Heart right ventricle (tissue), 16 donors: ENCODE measurements around the gene WNT7B. TPM values are rescaled to one million over a fixed set of nuclear protein-coding genes. Genes with fewer than 3 reads are reported as not detected.
A peak's percentile ranks its signal among the peaks of the same experiment; 100 is the strongest.

ENCODE experiments used
- ATAC-seq, 8 donors: fragments of 200-7000 bp; cut with Tn5 transposase; one replicate each; pipeline ENCODE4 v1.9.1; 2020; ENCODE audit warnings: mild to moderate bottlenecking in 8 of 8, moderate library complexity in 8 of 8, moderate number of reproducible peaks in 1 of 8
- DNase-seq, 2 donors: peaks; one replicate each; pipeline ENCODE4 v3.0.0-alpha.2; 2020
- H3K27ac ChIP-seq, 10 donors: fragments of 200-600 bp; sonication (generic) in 2 of 10; one replicate each; pipeline versions ENCODE4 v1.5.0 to v1.8.0; 2020 to 2022; ENCODE audit warnings: mild to moderate bottlenecking in 3 of 10
- H3K27me3 ChIP-seq, 7 donors: fragments of 200-600 bp; one replicate each; pipeline ENCODE4 v1.8.0; 2021 to 2022; ENCODE audit warnings: mild to moderate bottlenecking in 2 of 7
- H3K36me3 ChIP-seq, 9 donors: fragments of 200-600 bp; sonication (generic) in 1 of 9; one replicate each; pipeline versions ENCODE4 v1.5.0 to v1.8.0; 2020 to 2022; ENCODE audit warnings: mild to moderate bottlenecking in 2 of 9
- H3K4me1 ChIP-seq, 9 donors: fragments of 200-600 bp; sonication (generic) in 1 of 9; one replicate each; pipeline versions ENCODE4 v1.5.0 to v1.8.0; 2020 to 2022; ENCODE audit warnings: mild to moderate bottlenecking in 4 of 9
- H3K4me3 ChIP-seq, 10 donors: fragments of 200-600 bp; sonication (generic) in 2 of 10; one replicate each; pipeline versions ENCODE4 v1.5.0 to v1.8.0; 2020 to 2022; ENCODE audit warnings: mild to moderate bottlenecking in 7 of 10, moderate library complexity in 2 of 10
- H3K9me3 ChIP-seq, 11 donors: fragments of 200-600 bp in 10 of 11; sonication (generic) in 2 of 11; one replicate each; pipeline versions ENCODE4 v1.5.0 to v1.8.0; 2013 to 2022; ENCODE audit warnings: mild to moderate bottlenecking in 2 of 11, control low read depth in 1 of 11, moderate library complexity in 1 of 11
- WGBS, 2 donors: extraction: QIAGEN DNeasy Blood & Tissue Kit; methylation state at CpG; one replicate each; pipeline ENCODE4 v1.1.7; 2013; ENCODE audit warnings: inconsistent platforms in 1 of 2; 5-methylcytosine and 5-hydroxymethylcytosine counted together
- intact Hi-C, 10 donors: fragments of 100-400 bp; cut with DNase I; formaldehyde crosslinking; loops; one replicate each; pipeline versions ENCODE4 v1.11.1 to v1.14.2; 2022
- polyA plus RNA-seq, 2 donors: library from polyadenylated mRNA; stranded (reverse); fragments of 200-250 nt; gene quantifications; one replicate each; pipeline ENCODE4 v1.2.3, GENCODE V29; 2013
- total RNA-seq, 10 donors: library from RNA; stranded (reverse); fragmentation: NEBNext Ultra II Directional in 3 of 10; extraction: Animal tissue kit (Norgen Biotek cat#: 25700) in 3 of 10; gene quantifications; one replicate each; pipeline versions ENCODE4 v1.2.1 to v1.2.4, GENCODE V29; 2021 to 2023
- TF ChIP-seq, protein P1 (sequence below), 9 donors: fragments of 200-600 bp; sonication (generic) in 2 of 9; IDR thresholded peaks; one replicate each; pipeline versions ENCODE4 v1.5.0 to v1.8.0; 2021 to 2022; ENCODE audit warnings: antibody characterized with exemption in 9 of 9, mild to moderate bottlenecking in 5 of 9, moderate library complexity in 1 of 9
- donor health status: Arrhythmogenic right ventricular cardiomyopathy.
- donor health status: ischemic (EF 13 %, LVEDD 7.1; RV severe dilation, severe dysfunction).
- donor health status: healthy with polysubstance abuse.
- donor health status: DM: no; HTN: yes; CAD: no.
- donor health status: DM: no; HTN: no; CAD: no.
- donor health status: ischemic (EF 25% LVEDD 6.9; RV normal size, moderate dysfunction).
- donor health status: ischemic (EF 25% LVEDD 5.7; RV mildly dilated, moderate dysfunction).
- donor health status: healthy.
- donor health status: DM: yes; HTN: yes; CAD: no.
- donor health status: Ischemic cardiomyopathy.
- donor health status: ischemic (EF 35%, LVEDD 5.7; RV mildly dilated, moderate dysfunction).
- donor health status: nonischemic (EF 11% LVEDD 7.7; RV severe dilation, severe dysfunction).
- donor health status: DM: yes; HTN: yes; CAD: no.
- donor health status: PGD.
- donor health status: ischemic (EF 29% LVEDD 5.4; RV normal size, mild dysfunction).
- donor health status: nonischemic (EF 23%, LVEDD 6.1; RV moderate dilation, normal function).

WNT7B gene
- total and polyA plus RNA-seq, 12 donors, result not detected

DNA sequence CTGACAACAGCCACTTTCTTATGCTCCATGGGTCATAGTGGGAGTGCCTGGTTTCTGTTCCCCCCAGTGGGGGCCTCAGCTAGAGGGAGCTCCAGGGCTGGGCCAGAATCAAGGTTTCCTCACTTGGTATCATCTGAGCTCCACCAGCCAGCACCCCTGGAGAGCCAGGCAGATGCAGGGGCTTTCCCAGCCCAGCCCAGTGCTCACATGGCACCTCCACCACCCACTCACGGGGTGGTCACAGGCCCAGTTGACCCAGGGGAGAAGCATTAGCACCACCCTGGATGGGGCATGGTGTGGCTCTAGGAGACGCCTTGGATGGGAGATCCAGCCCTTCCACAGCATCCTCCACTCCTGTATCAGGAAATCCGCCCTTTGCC lies 24.1 kb upstream of the WNT7B start:
- intact Hi-C loops, result no loop called here
- no peak overlapping the region for H3K4me3 ChIP-seq
- TF ChIP-seq, protein P1, sequence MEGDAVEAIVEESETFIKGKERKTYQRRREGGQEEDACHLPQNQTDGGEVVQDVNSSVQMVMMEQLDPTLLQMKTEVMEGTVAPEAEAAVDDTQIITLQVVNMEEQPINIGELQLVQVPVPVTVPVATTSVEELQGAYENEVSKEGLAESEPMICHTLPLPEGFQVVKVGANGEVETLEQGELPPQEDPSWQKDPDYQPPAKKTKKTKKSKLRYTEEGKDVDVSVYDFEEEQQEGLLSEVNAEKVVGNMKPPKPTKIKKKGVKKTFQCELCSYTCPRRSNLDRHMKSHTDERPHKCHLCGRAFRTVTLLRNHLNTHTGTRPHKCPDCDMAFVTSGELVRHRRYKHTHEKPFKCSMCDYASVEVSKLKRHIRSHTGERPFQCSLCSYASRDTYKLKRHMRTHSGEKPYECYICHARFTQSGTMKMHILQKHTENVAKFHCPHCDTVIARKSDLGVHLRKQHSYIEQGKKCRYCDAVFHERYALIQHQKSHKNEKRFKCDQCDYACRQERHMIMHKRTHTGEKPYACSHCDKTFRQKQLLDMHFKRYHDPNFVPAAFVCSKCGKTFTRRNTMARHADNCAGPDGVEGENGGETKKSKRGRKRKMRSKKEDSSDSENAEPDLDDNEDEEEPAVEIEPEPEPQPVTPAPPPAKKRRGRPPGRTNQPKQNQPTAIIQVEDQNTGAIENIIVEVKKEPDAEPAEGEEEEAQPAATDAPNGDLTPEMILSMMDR (IDR thresholded peaks at IDR 0.05), result no peak
- 66 to 71% methylated on average over 3 of the region's 3 CpGs for WGBS, 2 donors
- peak overlapping the region in 9 of 10 donors; percentile 7 to 94 (median 70) for H3K27ac ChIP-seq
- H3K4me1 ChIP-seq, result peaks cover 41 to 92% (median 75%) of the 10 kb centered on the region in 9 donors
- no peaks in the 10 kb centered on the region for H3K9me3 ChIP-seq
- H3K36me3 ChIP-seq, result no peaks in the 10 kb centered on the region
- DNase-seq (no peak), ATAC-seq (no peak)
- H3K27me3 ChIP-seq, result no peaks in the 10 kb centered on the region

DNA sequence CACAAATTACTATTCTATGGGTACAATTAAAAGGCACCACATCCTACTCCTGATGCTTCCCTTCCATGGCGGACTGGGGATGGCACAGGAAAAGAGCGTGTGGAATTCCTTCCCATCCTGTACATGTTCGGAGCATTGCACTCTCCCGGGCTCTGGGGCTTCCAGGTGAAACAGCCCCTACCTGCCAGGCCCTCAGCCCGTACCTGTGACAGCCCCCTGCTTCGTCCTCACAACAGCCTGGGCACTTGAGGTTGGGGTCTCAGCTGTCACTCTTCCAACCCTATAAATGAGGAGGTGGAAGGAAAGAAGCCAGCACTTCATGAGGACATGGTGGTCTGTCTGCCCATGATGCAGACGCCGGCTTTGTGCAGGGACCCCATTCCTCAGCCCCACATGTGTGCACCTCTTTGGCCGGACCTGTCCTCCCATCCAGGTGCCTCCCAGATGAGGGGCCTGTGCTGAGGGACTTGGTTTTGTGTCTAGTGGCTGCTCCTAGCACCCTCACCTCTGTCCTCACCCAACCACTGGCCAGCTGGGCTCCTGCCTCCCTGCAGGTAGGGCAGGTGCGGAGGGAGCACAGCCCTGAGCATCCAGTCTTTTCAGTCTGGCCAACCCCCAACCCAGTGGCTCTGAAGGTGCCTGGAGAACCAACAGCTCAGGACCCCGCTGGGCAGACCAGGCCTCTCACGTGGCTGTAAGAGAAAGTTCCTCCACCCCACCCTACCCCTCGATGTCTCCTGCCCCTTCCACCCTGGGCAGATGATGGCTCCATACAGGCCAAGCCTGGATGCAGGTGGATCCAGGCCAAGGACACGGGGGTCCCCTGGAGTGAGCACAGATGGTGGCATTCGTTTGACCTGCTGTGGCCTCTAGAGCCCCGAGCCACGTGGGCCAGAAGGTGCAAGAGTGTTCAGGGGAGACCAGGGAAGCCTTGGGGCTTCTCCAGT lies 23.4 kb upstream of the WNT7B start:
- H3K36me3 ChIP-seq, result no peaks in the 10 kb centered on the region
- H3K9me3 ChIP-seq, result no peaks in the 10 kb centered on the region
- peaks cover 40 to 92% (median 79%) of the 10 kb centered on the region in 9 donors for H3K4me1 ChIP-seq
- H3K27ac ChIP-seq, result peak overlapping the region in 6 of 10 donors; percentile 58 to 98 (median 76)
- intact Hi-C loops, result no loop called here
- whole genome bisulfite sequencing, 2 donors, result 90 to 91% methylated on average over 17 of the region's 17 CpGs
- no peak overlapping the region for H3K4me3 ChIP-seq
- no peak for DNase-seq
- no peak for ATAC-seq
- TF ChIP-seq, protein P1 (IDR thresholded peaks at IDR 0.05), result no peak
- no peaks in the 10 kb centered on the region for H3K27me3 ChIP-seq

DNA sequence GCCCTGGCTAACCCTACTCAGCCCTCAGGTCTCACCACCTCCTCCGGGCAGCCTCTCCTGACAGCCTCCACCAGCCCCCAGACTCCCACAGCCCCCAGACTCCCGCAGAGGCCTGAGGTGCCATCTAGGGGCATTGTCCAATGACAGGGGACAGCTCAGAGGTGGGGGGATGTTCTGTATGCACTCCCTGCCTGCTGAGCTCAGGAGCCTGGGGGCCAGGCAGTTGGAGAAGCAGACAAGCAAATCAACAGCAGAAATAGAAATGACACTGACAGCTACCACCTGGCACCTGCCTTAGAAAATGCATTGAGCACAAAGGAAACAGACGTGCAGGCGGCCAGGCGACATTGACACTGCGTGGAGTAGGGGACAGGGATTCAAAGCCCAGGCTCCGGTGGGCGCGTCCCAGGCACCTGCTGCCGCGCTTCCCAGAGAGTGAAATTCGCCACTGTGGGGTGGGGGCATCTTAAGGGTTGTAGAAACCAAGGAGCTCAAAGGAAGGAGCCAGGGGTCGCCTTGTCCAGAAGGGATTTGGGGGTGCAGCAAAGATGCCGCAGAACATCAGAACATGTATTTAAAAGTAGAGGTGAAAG lies 22.5 kb upstream of the WNT7B start:
- Histone ChIP-seq H3K27me3 (no peaks in the 10 kb centered on the region), H3K36me3 (no peaks in the 10 kb centered on the region), H3K9me3 (no peaks in the 10 kb centered on the region), H3K4me3 (no peak overlapping the region), H3K27ac (peak overlapping the region in 6 of 10 donors; percentile 86 to 98 (median 92)), H3K4me1 (peaks cover 49 to 100% (median 88%) of the 10 kb centered on the region in 9 donors)
- TF ChIP-seq, protein P1 (IDR thresholded peaks at IDR 0.05), result no peak
- intact Hi-C loops, result loop anchor here in 7 of 10 donors (5.0 to 10.0 kb wide), 6 partner anchors 43 to 315 kb away; no protein-coding TSS in a partner anchor
- no peak for DNase-seq
- no peak for ATAC-seq
- WGBS, 2 donors, result 94% methylated on average over 14 of the region's 14 CpGs

DNA sequence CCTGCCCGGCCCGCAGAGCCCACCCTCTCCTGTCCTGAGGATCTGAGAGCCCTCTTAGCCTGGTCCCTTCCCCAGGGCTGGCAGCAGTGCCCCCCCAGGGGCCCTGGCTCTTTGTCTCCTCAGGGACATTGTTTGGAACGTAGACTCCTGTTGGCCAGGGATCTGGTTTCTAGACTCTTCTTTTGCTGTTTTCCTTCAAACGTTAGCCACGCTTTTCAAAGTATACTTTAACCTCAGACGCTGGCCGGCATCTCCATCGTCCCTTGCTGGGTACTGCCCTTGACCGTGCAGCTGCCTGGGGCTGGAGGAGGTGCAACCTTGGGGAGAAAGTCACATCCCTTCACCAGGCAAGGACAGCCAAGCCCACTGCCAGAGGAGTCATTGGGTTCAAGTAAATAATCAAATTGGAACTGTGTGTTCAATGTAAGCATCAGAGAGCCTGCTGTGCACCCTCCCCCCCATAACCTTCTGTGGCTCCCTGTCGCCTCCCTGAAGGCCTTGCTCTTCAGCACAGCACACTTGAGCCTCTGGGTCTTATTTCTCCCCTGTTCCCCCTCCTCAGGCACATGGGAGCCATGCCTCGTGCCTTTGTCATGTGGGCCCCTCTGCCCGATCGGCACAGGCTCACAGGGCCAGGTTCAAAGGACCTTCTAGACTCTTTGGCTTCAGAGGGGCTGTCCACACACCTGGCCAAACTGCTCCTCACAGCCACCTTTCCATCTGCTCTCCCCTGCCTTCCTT lies 21.8 kb upstream of the WNT7B start:
- TF ChIP-seq, protein P1 (IDR thresholded peaks at IDR 0.05), result no peak
- WGBS, 2 donors, result 68 to 80% methylated on average over 13 of the region's 13 CpGs
- ATAC-seq (no peak), DNase-seq (no peak)
- no peaks in the 10 kb centered on the region for H3K27me3 ChIP-seq
- H3K36me3 ChIP-seq, result no peaks in the 10 kb centered on the region
- intact Hi-C loops, result loop anchor here in 7 of 10 donors (5.0 to 10.0 kb wide), 6 partner anchors 43 to 316 kb away; no protein-coding TSS in a partner anchor
- H3K4me3 ChIP-seq, result no peak overlapping the region
- peak overlapping the region; percentile 65 to 98 (median 89) for H3K27ac ChIP-seq
- H3K9me3 ChIP-seq, result no peaks in the 10 kb centered on the region
- H3K4me1 ChIP-seq, result peaks cover 50 to 96% (median 90%) of the 10 kb centered on the region in 9 donors
